ENCODE results near the gene HSP90AA1. TPM values are rescaled to one million over a fixed set of nuclear protein-coding genes. Genes with fewer than 3 reads are reported as not detected.

HSP90AA1 gene
- total and polyA plus RNA-seq, 2 donors (not counting 1 experiment from before 2014, with no cell fraction given) = 190 to 222 TPM

- H3K27ac Mint-ChIP-seq = no peak overlapping the region
- no peaks in the 10 kb centered on the region for H3K9me3 Mint-ChIP-seq (ENCODE audit: insufficient read depth)
- POLR2A ChIA-PET = no interaction called here
- Histone ChIP-seq H3K4me2 (replicated peaks; ENCODE audit: low read depth, low read length, poor library complexity, severe bottlenecking) (no peak overlapping the region), H3K4me1 (ENCODE audit: control insufficient read depth in 2 of 2, insufficient read depth in 2 of 2, low read length in 2 of 2) (no peaks in the 10 kb centered on the region), H3K79me2 (ENCODE audit: control insufficient read depth, insufficient read depth, low read length) (no peaks in the 10 kb centered on the region), H3K4me3 (ENCODE audit: control extremely low read depth in 1 of 5, extremely low read depth in 1 of 5, insufficient read depth in 1 of 5, low read depth in 2 of 5, low read length in 4 of 5) (no peak overlapping the region), H2AFZ (ENCODE audit: insufficient read depth, low read depth, low read length, poor library complexity, severe bottlenecking) (no peak overlapping the region), H3K9me3 (ENCODE audit: control extremely low read depth in 1 of 3, control insufficient read depth in 2 of 3, insufficient read depth in 1 of 3, low read length in 2 of 3) (no peaks in the 10 kb centered on the region), H3K36me3 (replicated peaks in 1 of 2; ENCODE audit: control extremely low read depth in 1 of 2, control insufficient read depth in 1 of 2, extremely low read depth in 1 of 2, insufficient read depth in 2 of 2, low read length in 1 of 2) (peaks cover 15 to 71% of the 10 kb centered on the region in 2 experiments), H3K27me3 (replicated peaks in 1 of 4; ENCODE audit: control extremely low read depth in 1 of 4, control insufficient read depth in 3 of 4, insufficient read depth in 4 of 4, low read length in 3 of 4) (no peaks in the 10 kb centered on the region), H4K20me1 (ENCODE audit: control insufficient read depth, insufficient read depth, low read length, poor library complexity, severe bottlenecking) (no peaks in the 10 kb centered on the region), H3K9ac (ENCODE audit: low read length) (no peak overlapping the region), H3K27ac (ENCODE audit: low read length in 2 of 2) (no peak overlapping the region)
- H3K27me3 Mint-ChIP-seq = no peaks in the 10 kb centered on the region
- intact Hi-C loops (cut with micrococcal nuclease) = loop anchor here (5.0 kb wide), 2 partner anchors 49 to 341 kb away; no protein-coding TSS in a partner anchor
- ATAC-seq (ENCODE audit: low read depth) (no peak), DNase-seq (no peak)
- WGBS (ENCODE audit: insufficient coverage) = 96% methylated on average over 29 of the region's 33 CpGs
- TF ChIP-seq CTCF (IDR thresholded peaks at IDR 0.05) = no peak
- TF ChIP-seq EZH2 (IDR thresholded peaks at IDR 0.05; ENCODE audit: borderline replicate concordance, insufficient read depth, low read depth, low read length, poor library complexity, severe bottlenecking) = no peak
- CTCF ChIA-PET = interaction anchor here (0.9 to 1.5 kb wide), 2 partner anchors 37 to 49 kb away, joined by 4 to 6 read pairs; no protein-coding TSS in a partner anchor
- no peaks in the 10 kb centered on the region for H3K4me1 Mint-ChIP-seq
- H3K4me3 Mint-ChIP-seq = no peak overlapping the region
Observed at GRCh38 chr14:102047808-102048540, 38.9 kb downstream of the HSP90AA1 start.

All from B cell (primary cell).